ENCODE results near the gene FAIM2.
"Not testable (repeated sequence)": the region's sequence is repeated elsewhere in the genome, so short reads cannot be mapped to it uniquely, and the experiment has no call there.

Gene FAIM2

DNA sequence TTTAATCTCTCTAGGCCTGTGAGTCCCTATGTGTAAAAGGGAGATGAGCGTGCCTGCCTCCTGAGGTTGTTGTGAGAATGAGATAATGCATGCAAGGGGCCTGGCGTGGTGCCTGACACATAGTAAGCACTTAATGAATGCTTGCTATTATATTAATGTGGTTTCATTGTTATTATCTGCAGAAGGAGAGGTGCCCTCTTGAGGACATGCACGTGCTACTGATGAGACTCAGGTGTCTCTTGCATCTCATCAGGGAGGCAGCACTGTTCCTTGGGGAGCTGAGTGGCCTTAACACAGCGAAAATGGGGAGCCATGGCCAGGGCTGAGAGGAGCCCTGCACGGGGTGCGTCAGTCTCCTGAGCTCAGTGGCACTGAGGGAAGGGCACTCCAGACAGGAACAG, 30.9 kb downstream of the FAIM2 start:
- no peak for DNase-seq
- TF ChIP-seq, protein P1, sequence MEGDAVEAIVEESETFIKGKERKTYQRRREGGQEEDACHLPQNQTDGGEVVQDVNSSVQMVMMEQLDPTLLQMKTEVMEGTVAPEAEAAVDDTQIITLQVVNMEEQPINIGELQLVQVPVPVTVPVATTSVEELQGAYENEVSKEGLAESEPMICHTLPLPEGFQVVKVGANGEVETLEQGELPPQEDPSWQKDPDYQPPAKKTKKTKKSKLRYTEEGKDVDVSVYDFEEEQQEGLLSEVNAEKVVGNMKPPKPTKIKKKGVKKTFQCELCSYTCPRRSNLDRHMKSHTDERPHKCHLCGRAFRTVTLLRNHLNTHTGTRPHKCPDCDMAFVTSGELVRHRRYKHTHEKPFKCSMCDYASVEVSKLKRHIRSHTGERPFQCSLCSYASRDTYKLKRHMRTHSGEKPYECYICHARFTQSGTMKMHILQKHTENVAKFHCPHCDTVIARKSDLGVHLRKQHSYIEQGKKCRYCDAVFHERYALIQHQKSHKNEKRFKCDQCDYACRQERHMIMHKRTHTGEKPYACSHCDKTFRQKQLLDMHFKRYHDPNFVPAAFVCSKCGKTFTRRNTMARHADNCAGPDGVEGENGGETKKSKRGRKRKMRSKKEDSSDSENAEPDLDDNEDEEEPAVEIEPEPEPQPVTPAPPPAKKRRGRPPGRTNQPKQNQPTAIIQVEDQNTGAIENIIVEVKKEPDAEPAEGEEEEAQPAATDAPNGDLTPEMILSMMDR (IDR thresholded peaks at IDR 0.05; ENCODE audit: low read depth, low read length), result no peak
- Histone ChIP-seq H3K4me1 (peaks cover 59% of the 10 kb centered on the region), H3K27me3 (no peaks in the 10 kb centered on the region), H3K36me3 (no peaks in the 10 kb centered on the region; the same call in none of the 2 replicates), H3K4me3 (ENCODE audit: low read depth, low read length) (no peak overlapping the region), H3K9me3 (no peaks in the 10 kb centered on the region)

DNA sequence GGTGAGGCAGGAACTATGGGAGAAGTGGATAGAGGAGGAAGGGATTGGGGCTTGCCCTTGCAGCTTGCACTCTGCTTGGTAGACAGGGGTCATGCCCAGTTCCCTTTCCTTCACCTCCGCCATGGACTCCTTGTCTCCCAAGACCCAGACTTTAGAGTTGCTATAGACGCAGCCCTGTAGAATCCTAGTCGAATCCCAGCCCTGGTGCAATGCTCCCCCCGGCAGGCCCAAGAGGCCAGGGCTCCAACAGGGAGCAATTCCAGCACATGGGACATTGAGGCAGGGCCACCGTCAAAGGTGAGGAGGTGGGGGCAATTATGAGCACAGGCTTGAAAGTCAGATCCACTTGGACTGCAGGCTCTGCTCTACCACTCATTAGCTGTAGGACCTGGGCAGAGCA, 31.3 kb downstream of the FAIM2 start:
- Histone ChIP-seq H3K9me3 (no peaks in the 10 kb centered on the region), H3K36me3 (no peaks in the 10 kb centered on the region; the same call in none of the 2 replicates), H3K27me3 (no peaks in the 10 kb centered on the region), H3K4me3 (ENCODE audit: low read depth, low read length) (no peak overlapping the region), H3K4me1 (peaks cover 63% of the 10 kb centered on the region)
- TF ChIP-seq, protein P1 (IDR thresholded peaks at IDR 0.05; ENCODE audit: low read depth, low read length), result no peak
- no peak for DNase-seq

DNA sequence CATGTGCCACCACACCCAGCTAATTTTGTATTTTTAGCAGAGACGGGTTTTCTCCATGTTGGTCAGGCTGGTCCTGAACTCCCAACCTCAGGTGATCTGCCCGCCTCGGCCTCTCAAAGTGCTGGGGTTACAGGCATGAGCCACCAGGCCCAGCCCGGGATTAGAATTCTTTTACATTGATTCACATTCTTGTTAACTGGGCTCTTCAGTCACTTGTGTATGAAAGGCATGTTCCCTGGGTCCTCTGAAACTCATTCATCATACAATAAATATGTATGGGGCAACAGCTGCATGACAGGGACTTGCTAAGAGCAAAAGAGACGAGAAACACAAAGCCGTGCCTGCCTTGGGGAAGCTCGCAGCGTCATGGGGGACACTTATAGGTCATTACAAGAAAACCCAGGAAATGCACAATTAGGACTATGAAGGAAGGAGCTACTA, 31.9 kb downstream of the FAIM2 start:
- H3K36me3 ChIP-seq; H3K27me3 ChIP-seq; DNase-seq; H3K9me3 ChIP-seq; H3K4me3 ChIP-seq (ENCODE audit: low read depth, low read length): not testable (repeated sequence)
- H3K4me1 ChIP-seq, result peaks cover 69% of the 10 kb centered on the region

DNA sequence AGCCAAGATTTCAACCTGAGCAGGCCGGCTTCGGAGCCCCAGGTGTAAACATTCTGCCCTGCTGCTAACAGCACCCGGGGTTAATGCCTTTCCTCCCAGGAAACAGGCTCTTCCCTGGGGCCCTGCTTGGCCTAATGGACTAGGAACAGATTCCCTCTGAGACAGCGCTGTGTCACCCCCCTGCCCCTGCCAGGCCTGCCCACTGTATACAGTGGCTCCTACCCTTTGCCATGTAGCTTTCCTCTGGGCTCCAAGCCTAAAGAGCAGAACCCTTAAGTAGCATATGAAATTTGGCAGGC, 32.5 kb downstream of the FAIM2 start:
- H3K9me3 ChIP-seq, result no peaks in the 10 kb centered on the region
- H3K4me1 ChIP-seq, result peaks cover 70% of the 10 kb centered on the region
- H3K36me3 ChIP-seq, result no peaks in the 10 kb centered on the region; the same call in none of the 2 replicates
- DNase-seq, result peak; percentile 51
- TF ChIP-seq, protein P1 (IDR thresholded peaks at IDR 0.05; ENCODE audit: low read depth, low read length), result no peak
- no peaks in the 10 kb centered on the region for H3K27me3 ChIP-seq
- H3K4me3 ChIP-seq (ENCODE audit: low read depth, low read length), result no peak overlapping the region

DNA sequence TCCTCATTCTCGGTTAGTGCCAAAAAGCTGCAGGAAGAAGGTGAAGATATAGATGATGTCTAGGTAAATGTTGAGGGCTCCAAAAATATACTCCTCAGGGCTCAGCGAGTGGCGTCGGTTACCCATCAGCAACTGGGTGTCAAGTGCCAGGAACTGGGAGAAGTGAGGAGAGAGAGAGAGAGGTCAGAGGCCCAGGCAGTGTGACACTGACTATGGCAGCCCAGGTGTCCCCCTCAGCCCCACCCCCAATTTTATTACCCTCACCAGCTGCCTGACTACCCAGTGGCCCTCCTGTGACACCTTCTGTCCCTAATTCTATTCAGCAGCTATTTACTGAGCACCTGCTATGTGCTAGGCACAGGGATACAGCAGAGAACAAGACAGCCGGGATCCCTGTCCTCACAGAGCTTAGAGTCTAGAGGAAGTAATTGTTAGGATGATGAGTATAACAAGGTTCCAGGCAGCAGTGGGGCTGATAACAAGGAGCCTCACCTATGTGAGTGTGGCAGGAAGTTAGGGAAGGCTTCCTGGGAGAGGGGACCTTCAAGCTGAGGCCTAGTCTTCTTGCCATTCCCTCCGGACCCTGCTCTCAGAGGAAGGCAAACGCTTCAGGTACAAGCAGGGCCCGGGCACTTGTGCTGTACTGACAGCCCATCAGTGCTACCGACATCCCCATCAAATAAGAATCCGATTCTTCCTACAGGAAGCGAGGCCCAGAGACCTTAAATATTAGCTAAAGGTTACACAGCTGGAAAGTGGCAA, 33.0 kb downstream of the FAIM2 start:
- H3K4me1 ChIP-seq, result peaks cover 70% of the 10 kb centered on the region
- no peaks in the 10 kb centered on the region; the same call in 1 of the 2 replicates for H3K36me3 ChIP-seq
- no peaks in the 10 kb centered on the region for H3K27me3 ChIP-seq
- TF ChIP-seq, protein P1 (IDR thresholded peaks at IDR 0.05; ENCODE audit: low read depth, low read length), result no peak
- no peak overlapping the region for H3K4me3 ChIP-seq (ENCODE audit: low read depth, low read length)
- H3K9me3 ChIP-seq, result no peaks in the 10 kb centered on the region
- no peak for DNase-seq

DNA sequence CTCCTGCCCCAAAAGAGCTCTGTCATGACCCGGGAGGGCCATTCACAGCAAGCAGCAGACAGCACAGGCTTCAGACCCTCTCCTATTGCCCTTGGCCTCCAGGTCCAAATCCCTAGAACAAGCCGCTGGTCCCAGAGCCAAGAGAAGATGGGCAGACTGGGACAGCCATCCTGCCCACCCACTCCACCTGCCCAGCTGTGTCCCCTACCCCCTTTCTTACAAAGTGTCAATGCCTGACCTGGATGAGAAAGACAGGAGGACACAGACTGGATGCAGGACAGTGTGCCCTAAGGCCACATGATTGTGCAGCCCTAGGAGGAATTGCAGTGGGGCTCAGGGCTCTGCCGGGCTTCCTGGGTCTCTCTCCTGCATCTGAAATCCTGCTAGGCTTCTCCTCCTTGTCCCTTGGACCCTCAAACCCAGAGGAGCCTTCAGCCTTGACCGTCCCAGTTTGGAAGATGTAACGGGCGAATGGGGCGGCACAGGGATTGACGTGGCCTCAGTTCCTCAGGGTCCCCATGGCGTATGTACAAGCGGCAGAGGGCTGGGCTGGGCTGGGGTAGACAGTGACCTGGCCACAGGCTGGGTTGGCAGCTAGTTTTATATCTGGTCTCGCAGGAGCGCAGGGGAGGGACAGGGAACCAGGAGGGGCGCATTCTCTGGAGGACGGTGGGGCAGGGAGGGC, 33.7 kb downstream of the FAIM2 start:
- peaks cover 70% of the 10 kb centered on the region for H3K4me1 ChIP-seq
- TF ChIP-seq, protein P1 (IDR thresholded peaks at IDR 0.05; ENCODE audit: low read depth, low read length), result no peak
- no peaks in the 10 kb centered on the region for H3K36me3 ChIP-seq
- H3K4me3 ChIP-seq (ENCODE audit: low read depth, low read length), result no peak overlapping the region; the same call in 1 of the 2 replicates
- no peak for DNase-seq
- no peaks in the 10 kb centered on the region for H3K27me3 ChIP-seq
- no peaks in the 10 kb centered on the region for H3K9me3 ChIP-seq
